Lower lobe of right lung (tissue), 2 donors: ENCODE measurements around the gene NDUFV1. TPM values are rescaled to one million over a fixed set of nuclear protein-coding genes. Genes with fewer than 3 reads are reported as not detected.

Experiments used
- ATAC-seq, 2 donors: fragments of 200-7000 bp; cut with Tn5 transposase; one replicate each; pipeline ENCODE4 v1.9.1; 2020 to 2022; ENCODE audit warnings: mild to moderate bottlenecking in 2 of 2, moderate library complexity in 2 of 2
- DNase-seq: peaks from one replicate; pipeline ENCODE4 v3.0.0-alpha.2; 2020
- H3K27ac ChIP-seq: fragments of 200-600 bp; one replicate; pipeline ENCODE4 v1.8.0; 2022
- H3K27me3 ChIP-seq: fragments of 200-600 bp; one replicate; pipeline ENCODE4 v1.8.0; 2022; ENCODE audit warnings: low read depth
- H3K36me3 ChIP-seq: fragments of 200-600 bp; one replicate; pipeline ENCODE4 v1.8.0; 2022; ENCODE audit warnings: mild to moderate bottlenecking
- H3K4me1 ChIP-seq: fragments of 200-600 bp; one replicate; pipeline ENCODE4 v1.8.0; 2022
- H3K4me3 ChIP-seq: fragments of 200-600 bp; one replicate; pipeline ENCODE4 v1.8.0; 2022; ENCODE audit warnings: mild to moderate bottlenecking
- H3K9me3 ChIP-seq: fragments of 200-600 bp; one replicate; pipeline ENCODE4 v1.8.0; 2022
- intact Hi-C: fragments of 100-400 bp; cut with DNase I; formaldehyde crosslinking; loops from one replicate; pipeline ENCODE4 v1.11.0; 2022
- total RNA-seq: library from RNA; stranded (reverse); fragmentation: NEBNext Ultra II Directional; extraction: Animal tissue kit (Norgen Biotek cat#: 25700); gene quantifications from one replicate; pipeline ENCODE4 v1.2.1, GENCODE V29; 2021
- TF ChIP-seq, protein P1 (sequence below): fragments of 200-600 bp; IDR thresholded peaks from one replicate; pipeline ENCODE4 v1.8.0; 2022; ENCODE audit warnings: antibody characterized with exemption, mild to moderate bottlenecking
- donor health status: DM: no; HTN: yes; CAD: no; lungs with severe emphysema.

The NDUFV1 gene
- total RNA-seq, 1 donor from 2014 or later, result 143 TPM

DNA sequence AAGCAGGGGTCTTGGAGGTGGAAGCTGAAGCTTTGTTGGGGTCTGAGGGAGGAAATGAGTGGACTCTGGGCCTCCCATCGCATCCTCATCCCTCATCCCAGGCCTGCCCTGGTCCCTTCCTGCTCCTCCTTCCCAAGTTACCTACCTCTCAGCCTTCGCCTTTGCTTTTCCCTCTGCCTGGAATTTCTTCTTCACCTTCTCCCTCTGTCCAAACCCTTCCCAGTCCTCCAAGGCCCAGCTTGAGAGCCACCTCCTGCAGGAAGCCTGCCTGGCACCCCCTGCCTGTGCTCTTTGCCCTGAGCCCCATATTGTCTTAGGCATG, 25.1 kb downstream of the NDUFV1 start:
- intact Hi-C loops, result no loop called here

DNA sequence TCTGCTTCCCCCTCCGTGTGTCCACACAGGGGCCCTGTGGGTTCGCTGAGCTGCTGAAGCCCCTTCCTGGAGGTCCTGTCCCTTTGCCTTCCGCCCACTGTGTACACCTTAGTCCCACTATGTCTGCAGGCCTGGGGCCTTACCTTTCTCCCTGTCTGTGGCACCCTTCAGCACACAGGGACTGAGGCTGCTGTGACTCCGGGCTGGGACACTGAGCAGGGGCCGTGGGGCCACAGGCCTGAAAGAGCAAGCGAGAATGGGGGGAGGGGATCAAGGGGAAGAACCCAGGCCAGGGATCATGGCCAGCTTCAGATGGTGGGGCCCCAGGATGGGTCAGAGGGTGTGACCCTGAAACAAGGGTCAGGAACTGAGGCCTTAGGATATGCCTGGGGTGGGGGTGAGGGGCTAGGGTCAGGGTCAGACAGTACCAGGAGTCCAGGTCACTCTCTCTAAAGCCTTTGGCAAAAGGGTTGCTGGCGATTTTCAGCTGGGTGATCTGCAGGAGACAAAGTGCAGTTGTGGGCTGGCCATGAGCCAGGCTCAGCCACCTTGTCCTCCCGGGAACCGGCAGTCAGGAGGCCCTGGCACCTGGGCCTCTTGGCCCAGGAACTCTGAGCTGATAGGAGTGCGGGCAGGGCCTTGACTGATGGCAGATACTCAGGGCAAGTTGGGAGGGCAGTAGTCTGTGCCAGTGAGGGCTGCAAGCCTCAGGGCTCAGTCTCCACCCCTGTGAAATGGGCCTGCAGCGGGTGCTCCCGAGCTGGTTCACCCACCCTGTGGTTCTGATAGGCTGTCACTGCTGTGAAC, 25.6 kb downstream of the NDUFV1 start:
- Histone ChIP-seq H3K4me3 (no peak overlapping the region), H3K9me3 (no peaks in the 10 kb centered on the region), H3K4me1 (peaks cover 14% of the 10 kb centered on the region), H3K36me3 (no peaks in the 10 kb centered on the region), H3K27ac (no peak overlapping the region), H3K27me3 (peaks cover 8% of the 10 kb centered on the region)
- DNase-seq (peak; percentile 50), ATAC-seq (no peak)
- TF ChIP-seq, protein P1, sequence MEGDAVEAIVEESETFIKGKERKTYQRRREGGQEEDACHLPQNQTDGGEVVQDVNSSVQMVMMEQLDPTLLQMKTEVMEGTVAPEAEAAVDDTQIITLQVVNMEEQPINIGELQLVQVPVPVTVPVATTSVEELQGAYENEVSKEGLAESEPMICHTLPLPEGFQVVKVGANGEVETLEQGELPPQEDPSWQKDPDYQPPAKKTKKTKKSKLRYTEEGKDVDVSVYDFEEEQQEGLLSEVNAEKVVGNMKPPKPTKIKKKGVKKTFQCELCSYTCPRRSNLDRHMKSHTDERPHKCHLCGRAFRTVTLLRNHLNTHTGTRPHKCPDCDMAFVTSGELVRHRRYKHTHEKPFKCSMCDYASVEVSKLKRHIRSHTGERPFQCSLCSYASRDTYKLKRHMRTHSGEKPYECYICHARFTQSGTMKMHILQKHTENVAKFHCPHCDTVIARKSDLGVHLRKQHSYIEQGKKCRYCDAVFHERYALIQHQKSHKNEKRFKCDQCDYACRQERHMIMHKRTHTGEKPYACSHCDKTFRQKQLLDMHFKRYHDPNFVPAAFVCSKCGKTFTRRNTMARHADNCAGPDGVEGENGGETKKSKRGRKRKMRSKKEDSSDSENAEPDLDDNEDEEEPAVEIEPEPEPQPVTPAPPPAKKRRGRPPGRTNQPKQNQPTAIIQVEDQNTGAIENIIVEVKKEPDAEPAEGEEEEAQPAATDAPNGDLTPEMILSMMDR, result no peak
- intact Hi-C loops, result no loop called here

More for the DNA sequence above, 25.1 kb downstream of the NDUFV1 start:
- H3K4me1 ChIP-seq, result peaks cover 14% of the 10 kb centered on the region
- no peaks in the 10 kb centered on the region for H3K9me3 ChIP-seq
- no peak for ATAC-seq
- H3K36me3 ChIP-seq, result no peaks in the 10 kb centered on the region
- no peak overlapping the region for H3K27ac ChIP-seq
- TF ChIP-seq, protein P1, result no peak
- no peak for DNase-seq
- H3K27me3 ChIP-seq, result peaks cover 8% of the 10 kb centered on the region
- no peak overlapping the region for H3K4me3 ChIP-seq

DNA sequence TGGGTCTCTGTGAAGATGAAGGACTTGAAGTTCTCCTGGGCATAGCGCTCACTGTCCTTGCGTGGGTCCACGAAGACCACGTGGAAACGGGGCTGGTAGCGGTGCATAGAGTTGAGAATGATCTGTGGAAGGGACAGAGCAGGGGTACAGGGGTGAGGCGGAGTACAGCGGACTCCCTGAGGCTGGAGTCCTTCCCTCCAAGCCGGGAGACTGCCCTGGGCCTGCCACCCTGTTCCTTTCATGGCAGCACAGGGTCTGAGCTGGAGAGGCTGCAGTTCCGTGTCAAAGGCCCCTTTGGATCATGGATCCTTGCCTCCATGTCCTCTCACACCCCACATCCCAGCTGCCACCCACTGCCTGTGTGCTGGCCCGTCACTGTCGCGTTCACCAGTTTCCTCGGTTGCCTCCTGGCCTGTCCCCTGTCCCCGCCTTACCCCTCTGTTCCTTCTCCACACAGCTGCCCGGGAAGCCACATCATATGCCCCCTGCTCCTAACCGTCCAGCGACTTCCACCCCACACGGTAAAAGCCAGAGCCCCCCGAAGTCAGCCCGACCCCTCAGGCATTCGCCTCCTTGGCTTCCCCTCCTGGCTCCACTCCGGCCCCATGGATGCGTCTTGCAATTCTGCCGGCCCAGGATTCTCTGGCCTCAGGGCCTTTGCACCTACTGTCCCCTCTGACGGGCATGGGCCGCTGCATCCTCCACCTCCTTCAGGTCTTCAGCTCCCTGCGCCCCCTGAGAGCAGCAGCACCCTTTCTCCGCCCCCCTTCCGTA, 26.4 kb downstream of the NDUFV1 start:
- Histone ChIP-seq H3K27me3 (peaks cover 8% of the 10 kb centered on the region), H3K4me1 (peaks cover 14% of the 10 kb centered on the region), H3K4me3 (no peak overlapping the region), H3K9me3 (no peaks in the 10 kb centered on the region), H3K27ac (no peak overlapping the region), H3K36me3 (no peaks in the 10 kb centered on the region)
- DNase-seq (peak; percentile 47), ATAC-seq (no peak)
- intact Hi-C loops, result no loop called here
- TF ChIP-seq, protein P1, result no peak

DNA sequence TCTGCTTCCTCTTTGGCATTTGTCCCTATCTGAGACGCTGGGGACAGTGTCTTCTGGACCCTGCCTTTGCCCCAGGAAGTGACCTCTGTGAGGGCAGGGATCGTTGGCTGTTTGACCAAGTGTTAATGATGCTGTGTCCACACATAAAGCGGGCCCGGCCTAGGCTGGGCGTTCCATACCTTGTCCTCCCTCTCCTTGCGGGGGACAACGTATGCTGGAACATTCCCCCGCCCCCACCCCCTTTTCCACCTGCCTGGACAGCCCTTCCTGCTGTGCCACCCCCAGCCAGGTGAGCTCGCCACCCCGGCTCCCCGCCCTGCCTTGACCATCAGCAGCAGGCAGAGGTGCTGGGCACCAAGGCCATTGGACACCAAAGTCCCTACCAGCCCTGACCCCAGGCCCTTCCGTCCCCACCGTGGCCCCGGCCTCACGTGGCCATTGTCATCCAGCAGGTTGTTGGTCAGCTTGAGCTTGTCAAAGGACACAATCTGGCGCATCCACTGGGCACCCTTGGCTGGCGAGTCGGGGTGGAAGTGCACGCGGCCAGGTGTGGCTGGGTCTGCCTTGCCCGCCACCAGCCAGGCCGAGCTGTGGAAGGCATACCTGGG, 27.1 kb downstream of the NDUFV1 start:
- intact Hi-C loops, result no loop called here
- TF ChIP-seq, protein P1, result no peak
- no peak overlapping the region for H3K27ac ChIP-seq
- peaks cover 8% of the 10 kb centered on the region for H3K27me3 ChIP-seq
- no peak for ATAC-seq
- H3K4me3 ChIP-seq, result no peak overlapping the region
- H3K4me1 ChIP-seq, result peaks cover 12% of the 10 kb centered on the region
- H3K9me3 ChIP-seq, result no peaks in the 10 kb centered on the region
- no peak for DNase-seq
- no peaks in the 10 kb centered on the region for H3K36me3 ChIP-seq

DNA sequence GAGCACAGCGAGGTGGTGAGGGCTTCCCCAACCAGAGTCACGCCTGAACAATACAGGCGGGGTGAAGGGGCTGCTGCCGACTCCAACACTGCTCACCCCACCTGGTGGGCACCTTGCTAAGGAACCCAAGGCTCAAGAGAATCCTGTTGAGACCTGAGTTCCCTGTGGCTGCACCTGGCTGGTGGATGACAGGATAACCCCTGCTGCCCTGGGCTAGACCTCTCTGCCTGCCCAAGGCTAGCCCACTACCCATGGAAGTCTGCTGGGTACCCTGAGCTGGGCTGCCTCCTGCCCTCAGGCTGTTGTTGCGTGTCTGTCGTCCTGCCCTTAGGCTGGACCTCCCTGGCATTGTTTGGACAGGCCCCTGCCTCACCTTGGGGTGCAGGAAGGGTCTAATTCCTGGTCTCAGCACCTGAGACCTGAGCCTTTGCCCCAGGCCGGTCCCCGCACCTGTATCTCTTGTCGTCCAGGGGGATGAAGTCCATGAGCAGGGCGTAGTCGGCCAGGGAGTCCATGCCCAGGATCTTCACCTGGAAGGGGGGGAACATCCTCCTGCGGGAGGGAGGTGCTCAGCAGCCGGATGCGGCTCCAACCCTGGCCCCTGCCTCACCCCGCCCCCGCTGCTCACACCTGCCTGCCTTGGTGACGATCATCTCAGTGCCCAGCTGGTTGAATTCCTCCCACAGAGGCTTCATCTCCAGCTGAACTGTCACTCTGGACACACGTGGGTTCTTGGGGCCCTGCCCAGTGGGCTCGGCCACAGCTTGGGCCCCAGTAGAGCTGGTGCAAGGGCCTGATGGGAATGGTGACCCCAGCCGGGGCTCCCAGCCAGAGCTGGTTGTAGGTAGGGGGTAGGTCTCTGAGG, 27.9 kb downstream of the NDUFV1 start:
- H3K4me1 ChIP-seq, result peaks cover 6% of the 10 kb centered on the region
- no peaks in the 10 kb centered on the region for H3K36me3 ChIP-seq
- no peak overlapping the region for H3K4me3 ChIP-seq
- TF ChIP-seq, protein P1, result no peak
- DNase-seq (no peak), ATAC-seq (no peak)
- no peaks in the 10 kb centered on the region for H3K9me3 ChIP-seq
- H3K27me3 ChIP-seq, result peaks cover 11% of the 10 kb centered on the region
- intact Hi-C loops, result no loop called here
- no peak overlapping the region for H3K27ac ChIP-seq
